Type B pancreatic cell (in vitro differentiated cells): ENCODE measurements around the gene NDUFS6. TPM values are rescaled to one million over a fixed set of nuclear protein-coding genes. Genes with fewer than 3 reads are reported as not detected.

Experiments
- DNase-seq: peaks from one replicate; pipeline ENCODE4 v3.0.0; 2021; ENCODE audit warnings: mixed read lengths; ENCODE audit not compliant: unreplicated experiment; ENCODE audit errors: extremely low spot score
- H3K27ac Mint-ChIP-seq: 2 replicates; pipeline ENCODE4 v1.8.0; 2021; ENCODE audit warnings: mild to moderate bottlenecking, mixed read lengths
- H3K27me3 Mint-ChIP-seq: 2 replicates; pipeline ENCODE4 v1.8.0; 2021; ENCODE audit warnings: mixed read lengths
- H3K36me3 Mint-ChIP-seq: 2 replicates; pipeline ENCODE4 v1.8.0; 2021; ENCODE audit warnings: mixed read lengths
- H3K4me1 Mint-ChIP-seq: one replicate; pipeline ENCODE4 v1.8.0; 2021; ENCODE audit warnings: mixed read lengths; ENCODE audit not compliant: unreplicated experiment
- H3K4me3 Mint-ChIP-seq: 2 replicates; pipeline ENCODE4 v1.8.0; 2021; ENCODE audit warnings: mild to moderate bottlenecking, mixed read lengths
- H3K9me3 Mint-ChIP-seq: 2 replicates; pipeline ENCODE4 v1.8.0; 2021; ENCODE audit warnings: mixed read lengths
- CTCF ChIP-seq: fragments of 200-600 bp; sonication (generic); conservative IDR thresholded peaks from 2 replicates; pipeline ENCODE4 v1.5.0; 2021; ENCODE audit warnings: antibody characterized with exemption, mild to moderate bottlenecking
- total RNA-seq: library from RNA; stranded (reverse); gene quantifications from 2 replicates; pipeline ENCODE4 v1.2.1, GENCODE V29; 2021; ENCODE audit warnings: low replicate concordance

The NDUFS6 gene
- total RNA-seq, 1 donor from 2014 or later, result 37.7 TPM

- Mint-ChIP-seq H3K9me3 (peaks cover 6% of the 10 kb centered on the region), H3K4me1 (peaks cover 5% of the 10 kb centered on the region), H3K27me3 (peaks cover 24% of the 10 kb centered on the region), H3K27ac (no peak overlapping the region), H3K4me3 (no peak overlapping the region), H3K36me3 (peaks cover 3% of the 10 kb centered on the region)
- no peak for TF ChIP-seq CTCF
- no peak for DNase-seq
Observed at GRCh38 chr5:1760231-1760630, 41.0 kb upstream of the NDUFS6 start.

GRCh38 chr5:1760656-1761452, 40.4 kb upstream of the NDUFS6 start:
- TF ChIP-seq CTCF, result no peak
- peaks cover 6% of the 10 kb centered on the region for H3K9me3 Mint-ChIP-seq
- H3K36me3 Mint-ChIP-seq, result peaks cover 3% of the 10 kb centered on the region
- H3K4me1 Mint-ChIP-seq, result peaks cover 5% of the 10 kb centered on the region
- H3K27ac Mint-ChIP-seq, result no peak overlapping the region
- H3K27me3 Mint-ChIP-seq, result peaks cover 22% of the 10 kb centered on the region
- H3K4me3 Mint-ChIP-seq, result no peak overlapping the region
- peak; percentile 64 for DNase-seq

- Mint-ChIP-seq H3K36me3 (peaks cover 3% of the 10 kb centered on the region), H3K4me1 (peaks cover 5% of the 10 kb centered on the region), H3K27me3 (peaks cover 22% of the 10 kb centered on the region), H3K4me3 (no peak overlapping the region), H3K9me3 (peaks cover 6% of the 10 kb centered on the region), H3K27ac (no peak overlapping the region)
- no peak for TF ChIP-seq CTCF
- DNase-seq, result peak; percentile 45
Observed at GRCh38 chr5:1761453-1761755, 39.8 kb upstream of the NDUFS6 start.

- Mint-ChIP-seq H3K9me3 (peaks cover 6% of the 10 kb centered on the region), H3K4me3 (no peak overlapping the region), H3K36me3 (peaks cover 3% of the 10 kb centered on the region), H3K4me1 (peaks cover 5% of the 10 kb centered on the region), H3K27ac (no peak overlapping the region), H3K27me3 (peaks cover 22% of the 10 kb centered on the region)
- TF ChIP-seq CTCF, result no peak
- DNase-seq, result no peak
Observed at GRCh38 chr5:1762121-1762882, 38.9 kb upstream of the NDUFS6 start.

- Mint-ChIP-seq H3K4me1 (peaks cover 5% of the 10 kb centered on the region), H3K27ac (no peak overlapping the region), H3K9me3 (peaks cover 6% of the 10 kb centered on the region), H3K4me3 (no peak overlapping the region), H3K36me3 (peaks cover 3% of the 10 kb centered on the region), H3K27me3 (peaks cover 22% of the 10 kb centered on the region)
- no peak for TF ChIP-seq CTCF
- DNase-seq, result peak; percentile 60
Observed at GRCh38 chr5:1762883-1763547, 38.2 kb upstream of the NDUFS6 start.
